Measurements from ENCODE around the gene NBEA. TPM values are rescaled to one million over a fixed set of nuclear protein-coding genes. Genes with fewer than 3 reads are reported as not detected.

Gene NBEA
- total RNA-seq, 2 experiments from 2014 or later: 3.5 to 3.8 TPM

GRCh38 chr13:35502456-35502855 lies 560.4 kb downstream of the NBEA start:
- intact Hi-C loops (cut with DNase I, micrococcal nuclease): no loop called here
- Mint-ChIP-seq H3K36me3 (ENCODE audit: low read depth) (no peaks in the 10 kb centered on the region), H3K4me3 (no peak overlapping the region), H3K9me3 (no peaks in the 10 kb centered on the region), H3K27ac (no peak overlapping the region), H3K27me3 (no peaks in the 10 kb centered on the region), H3K4me1 (ENCODE audit: low read depth) (no peaks in the 10 kb centered on the region)
- H3K4me3 ChIP-seq (ENCODE audit: low read length): no peak overlapping the region
- no peak overlapping the region for H3K27ac ChIP-seq (ENCODE audit: low read depth in 1 of 2, low read length in 2 of 2)
- ChIA-PET POLR2A (no interaction called here), CTCF (interaction anchor here (1.1 kb wide), 1 partner anchor 34 kb away, joined by 3 read pairs; no protein-coding TSS in a partner anchor)
- no peaks in the 10 kb centered on the region for H3K27me3 ChIP-seq (ENCODE audit: control insufficient read depth in 1 of 2, insufficient read depth in 2 of 2, low read length in 2 of 2)
- no peak for TF ChIP-seq CTCF (IDR thresholded peaks at IDR 0.05)
- no peaks in the 10 kb centered on the region for H3K9me3 ChIP-seq (ENCODE audit: control insufficient read depth in 1 of 2, insufficient read depth in 1 of 2, low read length in 2 of 2)
- no peak for ATAC-seq (ENCODE audit: poor library complexity)
- no peaks in the 10 kb centered on the region for H3K4me1 ChIP-seq (ENCODE audit: insufficient read depth, low read length)
- no peaks in the 10 kb centered on the region for H3K36me3 ChIP-seq (ENCODE audit: insufficient read depth, low read length)
- DNase-seq: no peak

GRCh38 chr13:35512271-35512920 lies 570.3 kb downstream of the NBEA start:
- no peaks in the 10 kb centered on the region for H3K4me1 Mint-ChIP-seq (ENCODE audit: low read depth)
- no peaks in the 10 kb centered on the region for H3K36me3 Mint-ChIP-seq (ENCODE audit: low read depth)
- Histone ChIP-seq H3K27me3 (ENCODE audit: control insufficient read depth in 1 of 2, insufficient read depth in 2 of 2, low read length in 2 of 2) (no peaks in the 10 kb centered on the region), H3K4me1 (ENCODE audit: insufficient read depth, low read length) (no peaks in the 10 kb centered on the region), H3K9me3 (ENCODE audit: control insufficient read depth in 1 of 2, insufficient read depth in 1 of 2, low read length in 2 of 2) (no peaks in the 10 kb centered on the region), H3K36me3 (ENCODE audit: insufficient read depth, low read length) (no peaks in the 10 kb centered on the region), H3K27ac (ENCODE audit: low read depth in 1 of 2, low read length in 2 of 2) (no peak overlapping the region), H3K4me3 (ENCODE audit: low read length) (no peak overlapping the region)
- intact Hi-C loops (cut with DNase I, micrococcal nuclease): no loop called here
- no peak overlapping the region for H3K4me3 Mint-ChIP-seq
- ChIA-PET POLR2A (no interaction called here), CTCF (no interaction called here)
- no peak overlapping the region for H3K27ac Mint-ChIP-seq
- no peak for TF ChIP-seq CTCF (IDR thresholded peaks at IDR 0.05)
- H3K27me3 Mint-ChIP-seq: no peaks in the 10 kb centered on the region
- H3K9me3 Mint-ChIP-seq: no peaks in the 10 kb centered on the region
- ATAC-seq (ENCODE audit: poor library complexity): no peak
- DNase-seq: no peak

- H3K4me1 ChIP-seq (ENCODE audit: insufficient read depth, low read length): no peaks in the 10 kb centered on the region
- H3K27me3 ChIP-seq (ENCODE audit: control insufficient read depth in 1 of 2, insufficient read depth in 2 of 2, low read length in 2 of 2): no peaks in the 10 kb centered on the region
- H3K27ac ChIP-seq (ENCODE audit: low read depth in 1 of 2, low read length in 2 of 2): no peak overlapping the region
- no peaks in the 10 kb centered on the region for H3K36me3 Mint-ChIP-seq (ENCODE audit: low read depth)
- no peak for TF ChIP-seq CTCF (IDR thresholded peaks at IDR 0.05)
- no peaks in the 10 kb centered on the region for H3K27me3 Mint-ChIP-seq
- H3K4me3 Mint-ChIP-seq: no peak overlapping the region
- no peak for DNase-seq
- H3K4me1 Mint-ChIP-seq (ENCODE audit: low read depth): no peaks in the 10 kb centered on the region
- no peaks in the 10 kb centered on the region for H3K9me3 Mint-ChIP-seq
- H3K27ac Mint-ChIP-seq: no peak overlapping the region
- intact Hi-C loops (cut with DNase I, micrococcal nuclease): no loop called here
- no peak overlapping the region for H3K4me3 ChIP-seq (ENCODE audit: low read length)
- CTCF ChIA-PET: no interaction called here
- no peaks in the 10 kb centered on the region for H3K36me3 ChIP-seq (ENCODE audit: insufficient read depth, low read length)
- POLR2A ChIA-PET: no interaction called here
- ATAC-seq (ENCODE audit: poor library complexity): no peak
- H3K9me3 ChIP-seq (ENCODE audit: control insufficient read depth in 1 of 2, insufficient read depth in 1 of 2, low read length in 2 of 2): no peaks in the 10 kb centered on the region
Observed at GRCh38 chr13:35514061-35514477, 572.0 kb downstream of the NBEA start.

Measured in CD4-positive, alpha-beta T cell (primary cell).